Measurements from ENCODE around the gene PAPPA. TPM values are rescaled to one million over a fixed set of nuclear protein-coding genes. Genes with fewer than 3 reads are reported as not detected.

Gene PAPPA
- polyA plus RNA-seq, 1 of the 3 experiments (the other 2 are of a cell fraction): 44.5 TPM

DNA sequence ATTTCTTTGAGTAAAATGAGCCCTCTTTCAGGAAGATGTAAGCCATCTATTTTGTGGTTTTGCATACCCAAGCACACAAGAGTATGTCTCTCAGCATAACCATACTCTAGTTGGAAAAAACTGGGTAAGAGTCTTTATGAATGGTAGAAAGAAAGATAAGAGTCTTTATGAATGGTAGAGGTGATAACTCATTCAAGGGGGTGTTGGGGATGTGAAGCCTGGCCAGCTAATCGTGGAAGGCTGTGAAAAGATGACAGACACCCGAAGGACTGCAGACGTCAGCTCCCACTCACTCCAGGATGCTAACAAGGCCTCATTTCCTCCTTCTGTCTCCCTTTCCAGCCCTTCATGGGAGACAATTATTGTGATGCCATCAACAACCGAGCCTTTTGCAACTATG is 228.5 kb downstream of the PAPPA start:
- 97% methylated on average over 4 of the region's 4 CpGs for WGBS (ENCODE audit: low lambda C conversion rate)
- H3K79me2 ChIP-seq (ENCODE audit: insufficient read depth): peaks cover 3% of the 10 kb centered on the region; the same call in 1 of the 2 replicates
- H3K27me3 ChIP-seq (ENCODE audit: insufficient read depth): no peaks in the 10 kb centered on the region
- no peak for TF ChIP-seq CHD2 (IDR thresholded peaks at IDR 0.05; ENCODE audit: low read length, partially characterized antibody)
- TF ChIP-seq EP300 (IDR thresholded peaks at IDR 0.05; ENCODE audit: borderline replicate concordance in 1 of 2, low read depth in 1 of 2, low read length in 1 of 2): no peak
- no peak for TF ChIP-seq MEF2A (IDR thresholded peaks at IDR 0.05; ENCODE audit: borderline replicate concordance, low read depth)
- TF ChIP-seq POLR2AphosphoS5 (IDR thresholded peaks at IDR 0.05; ENCODE audit: low read depth, low read length): no peak
- TF ChIP-seq JUND (IDR thresholded peaks at IDR 0.05): no peak
- TF ChIP-seq TEAD4 (IDR thresholded peaks at IDR 0.05; ENCODE audit: borderline replicate concordance, insufficient read depth): no peak
- no peak for TF ChIP-seq PBX3 (IDR thresholded peaks at IDR 0.05)
- no peak for TF ChIP-seq SIN3A (IDR thresholded peaks at IDR 0.05; ENCODE audit: borderline replicate concordance, low read depth, low read length)
- TF ChIP-seq, protein P1, sequence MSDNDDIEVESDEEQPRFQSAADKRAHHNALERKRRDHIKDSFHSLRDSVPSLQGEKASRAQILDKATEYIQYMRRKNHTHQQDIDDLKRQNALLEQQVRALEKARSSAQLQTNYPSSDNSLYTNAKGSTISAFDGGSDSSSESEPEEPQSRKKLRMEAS (IDR thresholded peaks at IDR 0.05; ENCODE audit: low read depth): no peak
- no peak for TF ChIP-seq TAF1 (IDR thresholded peaks at IDR 0.05; ENCODE audit: borderline replicate concordance, low read depth, low read length)
- TF ChIP-seq SMC3 (IDR thresholded peaks at IDR 0.05; ENCODE audit: low read depth, low read length): no peak
- TF ChIP-seq GABPA (IDR thresholded peaks at IDR 0.05; ENCODE audit: low read depth): no peak
- no peak for TF ChIP-seq RXRA (IDR thresholded peaks at IDR 0.05; ENCODE audit: borderline replicate concordance, low read depth)
- no peak for TF ChIP-seq GATA2 (CRISPR knock-in tag; IDR thresholded peaks at IDR 0.05)
- H3K27ac ChIP-seq (ENCODE audit: low read depth in 2 of 2, low read length in 1 of 2): peak overlapping the region in 1 of 2 experiments; percentile 4; a peak in 1 of 4 replicates
- ChIA-PET POLR2A (no interaction called here), CTCF (no interaction called here)
- H3F3A ChIP-seq (replicated peaks; ENCODE audit: insufficient read depth): peaks cover 40% of the 10 kb centered on the region
- H4K20me1 ChIP-seq (ENCODE audit: insufficient read depth): peaks cover 11% of the 10 kb centered on the region
- peaks cover 55 to 86% of the 10 kb centered on the region in 2 experiments for H3K36me3 ChIP-seq (replicated peaks in 1 of 2; ENCODE audit: control insufficient read depth in 1 of 2, insufficient read depth in 2 of 2, low read length in 1 of 2)
- H3K4me2 ChIP-seq: no peak overlapping the region
- no peak overlapping the region for H3K4me3 ChIP-seq (ENCODE audit: low read depth in 2 of 2, low read length in 1 of 2)
- no peaks in the 10 kb centered on the region for H3K9me2 ChIP-seq
- no peak overlapping the region for H2AFZ ChIP-seq (ENCODE audit: low read depth)
- H3K9me3 ChIP-seq: no peaks in the 10 kb centered on the region
- peaks cover 3 to 12% of the 10 kb centered on the region in 2 experiments; a peak in 2 of 4 replicates for H3K4me1 ChIP-seq (ENCODE audit: control insufficient read depth in 1 of 2, insufficient read depth in 2 of 2, low read depth in 1 of 2, low read length in 1 of 2)
- no peak overlapping the region for H3K9ac ChIP-seq
- no peak for DNase-seq

DNA sequence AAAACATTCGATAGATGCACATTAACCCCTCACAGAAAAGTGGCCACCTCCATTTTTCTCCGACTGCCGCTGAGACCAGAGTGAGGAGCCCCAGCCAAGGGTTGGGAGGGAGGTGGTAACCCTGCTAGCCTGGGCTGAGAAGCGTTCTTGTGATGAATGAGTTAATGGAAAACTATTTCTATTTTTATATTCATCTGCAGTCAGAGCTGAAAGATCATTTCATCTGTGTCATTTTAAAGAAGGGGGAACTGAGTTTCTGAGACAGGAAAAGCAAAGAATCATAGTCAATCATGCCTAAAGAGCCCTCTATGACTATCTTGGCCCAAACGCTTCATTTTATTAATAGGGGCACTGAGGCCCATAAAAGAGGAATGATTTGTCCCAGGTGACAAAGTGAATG is 229.5 kb downstream of the PAPPA start:
- Histone ChIP-seq H3K36me3 (replicated peaks in 1 of 2; ENCODE audit: control insufficient read depth in 1 of 2, insufficient read depth in 2 of 2, low read length in 1 of 2) (peaks cover 52 to 90% of the 10 kb centered on the region in 2 experiments), H3F3A (replicated peaks; ENCODE audit: insufficient read depth) (peaks cover 33% of the 10 kb centered on the region), H3K4me2 (no peak overlapping the region), H3K9me2 (no peaks in the 10 kb centered on the region), H2AFZ (ENCODE audit: low read depth) (no peak overlapping the region), H3K27me3 (ENCODE audit: insufficient read depth) (no peaks in the 10 kb centered on the region), H3K4me1 (ENCODE audit: control insufficient read depth in 1 of 2, insufficient read depth in 2 of 2, low read depth in 1 of 2, low read length in 1 of 2) (peaks cover 3 to 12% of the 10 kb centered on the region in 2 experiments; a peak in 2 of 4 replicates), H3K9me3 (no peaks in the 10 kb centered on the region), H3K79me2 (ENCODE audit: insufficient read depth) (no peaks in the 10 kb centered on the region; the same call in 1 of the 2 replicates), H4K20me1 (ENCODE audit: insufficient read depth) (peaks cover 2% of the 10 kb centered on the region; the same call in 1 of the 2 replicates), H3K27ac (ENCODE audit: low read depth in 2 of 2, low read length in 1 of 2) (peak overlapping the region in 1 of 2 experiments; percentile 27; a peak in 2 of 4 replicates), H3K4me3 (ENCODE audit: low read depth in 2 of 2, low read length in 1 of 2) (no peak overlapping the region), H3K9ac (no peak overlapping the region)
- ChIA-PET CTCF (no interaction called here), POLR2A (no interaction called here)
- DNase-seq: no peak
- WGBS (ENCODE audit: low lambda C conversion rate): 83% methylated on average over 5 of the region's 5 CpGs
- TF ChIP-seq NRF1 (IDR thresholded peaks at IDR 0.05; ENCODE audit: low read depth, low read length): no peak
- no peak for TF ChIP-seq JUND (IDR thresholded peaks at IDR 0.05)
- no peak for TF ChIP-seq TCF12 (IDR thresholded peaks at IDR 0.05)
- no peak for TF ChIP-seq RFX5 (IDR thresholded peaks at IDR 0.05; ENCODE audit: low read length)
- TF ChIP-seq, protein P2, sequence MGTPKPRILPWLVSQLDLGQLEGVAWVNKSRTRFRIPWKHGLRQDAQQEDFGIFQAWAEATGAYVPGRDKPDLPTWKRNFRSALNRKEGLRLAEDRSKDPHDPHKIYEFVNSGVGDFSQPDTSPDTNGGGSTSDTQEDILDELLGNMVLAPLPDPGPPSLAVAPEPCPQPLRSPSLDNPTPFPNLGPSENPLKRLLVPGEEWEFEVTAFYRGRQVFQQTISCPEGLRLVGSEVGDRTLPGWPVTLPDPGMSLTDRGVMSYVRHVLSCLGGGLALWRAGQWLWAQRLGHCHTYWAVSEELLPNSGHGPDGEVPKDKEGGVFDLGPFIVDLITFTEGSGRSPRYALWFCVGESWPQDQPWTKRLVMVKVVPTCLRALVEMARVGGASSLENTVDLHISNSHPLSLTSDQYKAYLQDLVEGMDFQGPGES (IDR thresholded peaks at IDR 0.05; ENCODE audit: low read depth, low read length): no peak
- TF ChIP-seq CTCF (IDR thresholded peaks at IDR 0.05): no peak
- TF ChIP-seq FOSL2 (IDR thresholded peaks at IDR 0.05; ENCODE audit: borderline replicate concordance, low read depth): no peak
- no peak for TF ChIP-seq RXRA (IDR thresholded peaks at IDR 0.05; ENCODE audit: borderline replicate concordance, low read depth)
- no peak for TF ChIP-seq GABPA (IDR thresholded peaks at IDR 0.05; ENCODE audit: low read depth)
- TF ChIP-seq PBX3 (IDR thresholded peaks at IDR 0.05): no peak
- no peak for TF ChIP-seq SMC3 (IDR thresholded peaks at IDR 0.05; ENCODE audit: low read depth, low read length)
- no peak for TF ChIP-seq USF2 (IDR thresholded peaks at IDR 0.05; ENCODE audit: borderline replicate concordance, low read depth, low read length)
- TF ChIP-seq SIN3A (IDR thresholded peaks at IDR 0.05; ENCODE audit: borderline replicate concordance, low read depth, low read length): no peak
- no peak for TF ChIP-seq CHD2 (IDR thresholded peaks at IDR 0.05; ENCODE audit: low read length, partially characterized antibody)
